SIG-M5 treated with dmso at 0.1 percent for 504 hours (cell line): ENCODE data around the gene PRELID1.
"Not testable (repeated sequence)": the region's sequence is repeated elsewhere in the genome, so short reads cannot be mapped to it uniquely, and the experiment has no call there.

ENCODE experiments used
- DNase-seq: peaks from one replicate; lab custom pipeline; 2025; ENCODE audit not compliant: unreplicated experiment; lab: John Stamatoyannopoulos, UW

The PRELID1 gene

DNA sequence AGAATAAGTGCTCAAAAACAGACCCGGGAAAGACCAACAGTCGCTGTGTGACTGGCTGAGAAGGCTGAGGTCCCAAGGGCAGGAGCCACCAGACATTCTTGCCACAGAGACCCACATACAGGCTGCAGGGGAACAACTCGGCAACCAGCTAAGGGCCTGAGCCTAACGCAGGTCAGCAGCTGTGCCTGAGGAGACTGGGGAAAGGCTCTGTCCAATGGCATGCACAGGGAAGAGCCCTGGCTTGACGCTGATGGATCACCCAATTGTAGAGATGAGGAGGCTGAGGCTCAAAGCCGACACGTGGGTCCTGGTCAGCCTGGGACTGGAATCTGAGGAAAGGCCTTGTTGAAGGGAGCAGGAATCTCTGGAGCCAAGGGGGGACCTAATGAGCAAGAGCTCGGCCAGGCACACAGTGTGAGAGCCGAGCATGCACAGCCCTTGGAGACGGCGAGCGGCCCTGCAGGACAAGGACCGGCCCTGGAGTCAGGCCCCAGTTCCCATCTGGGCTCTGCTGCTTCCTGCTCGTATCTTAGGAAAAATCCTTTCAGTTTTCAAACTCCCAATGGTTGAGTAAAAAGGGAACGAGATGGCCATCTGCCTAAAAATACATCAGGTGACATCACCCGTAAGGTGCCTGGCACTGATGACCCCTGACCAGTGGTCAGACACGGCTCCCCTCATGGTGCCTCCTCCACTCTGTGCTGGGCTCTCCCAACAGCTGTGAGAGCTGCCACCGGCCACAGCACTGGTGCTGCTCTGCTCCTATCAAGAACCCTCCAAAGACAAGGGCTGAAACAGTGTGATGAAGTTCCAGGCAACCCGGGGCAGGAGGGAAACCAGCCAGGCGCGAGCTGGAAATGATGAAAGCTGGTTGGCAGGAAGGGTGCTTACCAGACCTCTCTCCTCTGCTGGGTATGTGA, 31.4 kb downstream of the PRELID1 start:
- DNase-seq = no peak

DNA sequence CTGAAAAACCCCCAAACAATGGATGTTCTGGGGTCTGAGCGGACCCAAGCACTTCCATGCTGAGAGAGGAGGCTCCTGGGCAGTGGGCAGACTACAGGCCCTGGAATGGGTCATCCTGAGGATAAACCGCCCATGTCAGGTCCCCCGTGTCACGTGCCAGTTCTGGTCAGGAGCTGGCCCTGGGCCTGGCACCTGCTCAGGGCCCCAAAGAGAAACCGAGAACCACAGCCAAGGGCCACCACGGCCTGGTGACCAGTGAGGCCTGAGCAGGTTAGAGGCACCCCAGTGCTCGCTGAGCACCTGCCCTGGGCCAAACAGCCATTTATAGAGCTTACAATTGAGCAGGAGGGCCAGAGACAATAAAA, 32.1 kb downstream of the PRELID1 start:
- no peak for DNase-seq

DNA sequence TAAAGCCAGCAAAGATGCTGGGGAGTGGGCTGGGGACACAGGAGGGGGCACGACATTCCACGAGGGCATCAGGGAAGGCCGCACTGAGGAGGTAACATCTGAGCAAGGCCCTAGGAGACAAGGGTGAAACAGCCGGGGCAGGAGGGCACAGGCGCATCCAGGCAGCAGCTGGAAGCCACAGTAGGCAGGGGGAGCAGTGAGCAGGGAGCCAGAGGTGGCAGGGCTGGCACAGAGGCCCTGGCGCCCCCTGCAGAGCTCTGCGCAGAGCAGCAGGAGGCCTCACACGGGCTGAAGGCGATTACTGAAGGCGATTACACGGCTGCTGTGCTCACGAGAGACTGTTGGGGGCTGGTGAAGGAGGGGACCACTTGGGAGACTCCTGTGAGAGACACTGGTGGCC, 32.5 kb downstream of the PRELID1 start:
- no peak for DNase-seq

DNA sequence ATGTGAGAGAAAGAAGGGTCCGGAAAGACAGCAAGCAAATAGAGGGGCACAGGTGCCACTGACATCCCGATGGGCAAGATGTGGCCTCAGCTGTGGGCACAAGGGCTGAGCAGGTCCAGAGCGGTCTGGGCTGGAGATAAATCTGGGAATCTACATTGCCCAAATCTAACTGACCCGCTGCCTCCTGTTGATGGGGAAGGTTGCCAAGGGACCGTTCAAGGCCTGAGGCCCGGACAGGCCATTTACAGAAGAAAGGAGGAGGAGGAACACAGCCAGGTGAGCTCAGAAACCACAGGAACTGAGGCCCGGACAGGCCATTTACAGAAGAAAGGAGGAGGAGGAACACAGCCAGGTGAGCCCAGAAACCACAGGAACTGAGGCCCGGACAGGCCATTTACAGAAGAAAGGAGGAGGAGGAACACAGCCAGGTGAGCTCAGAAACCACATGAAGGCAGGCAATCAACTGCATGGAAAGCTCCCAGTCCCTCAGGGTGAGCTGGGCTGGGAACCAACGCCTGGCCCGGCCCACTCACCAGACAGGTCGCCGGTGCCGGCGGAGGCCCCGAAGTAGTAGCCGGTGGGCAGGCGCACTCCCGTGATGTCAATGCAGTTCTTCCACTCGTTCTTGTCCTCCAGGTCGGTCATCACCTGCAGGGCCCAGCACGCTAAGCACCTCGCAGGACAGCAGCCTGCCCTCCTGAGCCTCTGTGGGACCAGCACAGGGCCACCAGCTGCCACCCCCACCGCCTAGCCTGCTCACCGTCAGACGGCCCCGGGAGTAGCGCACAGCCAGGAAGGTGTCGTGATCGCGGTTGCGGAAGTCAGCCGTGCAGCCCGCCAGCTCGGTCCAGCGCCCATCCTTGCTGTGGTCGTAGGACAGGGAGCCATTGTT, 33.2 kb downstream of the PRELID1 start:
- DNase-seq = no peak

DNA sequence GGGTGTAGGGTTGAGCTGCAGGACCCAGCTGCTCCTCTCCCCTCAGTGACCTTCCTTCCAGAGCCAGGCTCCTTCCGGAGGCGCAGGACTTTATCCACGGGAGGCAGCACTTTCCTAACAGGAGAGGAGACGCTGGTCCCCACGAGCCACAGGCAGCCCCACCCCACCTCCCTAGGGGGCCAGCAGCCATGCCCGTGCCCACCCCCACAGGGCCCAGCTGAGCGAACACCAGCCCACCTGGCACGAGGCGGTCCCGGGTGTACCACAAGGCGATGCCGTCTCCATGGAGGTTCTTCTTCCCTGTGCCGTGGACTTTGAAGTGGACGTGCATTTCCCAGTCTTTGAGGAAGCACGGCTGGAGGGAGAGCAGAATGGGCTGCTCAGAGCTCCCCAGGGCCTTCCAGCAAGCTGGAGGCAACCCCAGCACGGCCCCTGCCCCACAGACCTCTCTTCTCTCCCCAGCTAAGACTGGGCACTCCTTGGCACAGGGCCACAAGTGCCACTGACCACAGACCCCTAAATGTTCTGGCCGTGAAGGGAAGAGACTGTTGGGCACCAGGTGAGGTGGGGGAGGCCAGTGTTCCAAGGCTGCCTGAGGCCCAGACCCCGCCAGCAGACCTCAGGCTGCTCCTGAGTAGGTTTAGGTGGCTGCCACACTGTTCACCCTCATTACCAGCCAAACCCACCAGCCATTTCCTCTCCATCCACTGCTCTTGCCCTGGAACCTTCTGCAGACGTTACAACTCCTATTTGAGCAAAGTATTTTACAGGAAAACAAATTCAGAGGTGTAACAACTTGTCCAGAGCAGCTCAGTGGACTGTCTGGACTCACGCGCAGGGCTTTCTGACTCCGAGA, 34.9 kb downstream of the PRELID1 start:
- DNase-seq = no peak

DNA sequence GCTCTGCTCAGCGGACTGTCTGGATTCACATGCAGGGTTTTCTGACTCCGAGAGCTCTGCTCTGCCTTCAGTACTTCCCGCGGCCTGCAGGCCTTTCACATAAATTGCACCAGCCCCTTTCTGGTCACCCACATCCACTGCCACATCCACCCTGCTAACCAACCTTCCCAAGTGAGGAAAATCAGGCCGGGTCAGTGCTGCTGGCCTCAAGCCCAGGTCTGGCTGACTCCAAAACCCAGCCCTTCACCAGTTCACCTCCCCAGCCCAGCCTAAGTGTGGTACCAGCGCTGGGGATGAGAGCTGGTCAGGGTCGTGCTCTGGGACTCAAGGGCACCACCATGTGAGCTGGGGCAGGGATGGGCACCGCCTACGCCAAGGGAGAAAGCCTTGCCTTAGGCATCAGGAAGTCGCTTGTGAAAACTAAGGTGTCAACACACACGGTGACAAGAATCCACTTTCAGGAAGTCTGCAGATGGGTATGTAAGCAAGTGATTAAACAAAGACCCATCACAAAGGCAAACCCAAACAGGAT, 35.6 kb downstream of the PRELID1 start:
- DNase-seq = peak; percentile 26

DNA sequence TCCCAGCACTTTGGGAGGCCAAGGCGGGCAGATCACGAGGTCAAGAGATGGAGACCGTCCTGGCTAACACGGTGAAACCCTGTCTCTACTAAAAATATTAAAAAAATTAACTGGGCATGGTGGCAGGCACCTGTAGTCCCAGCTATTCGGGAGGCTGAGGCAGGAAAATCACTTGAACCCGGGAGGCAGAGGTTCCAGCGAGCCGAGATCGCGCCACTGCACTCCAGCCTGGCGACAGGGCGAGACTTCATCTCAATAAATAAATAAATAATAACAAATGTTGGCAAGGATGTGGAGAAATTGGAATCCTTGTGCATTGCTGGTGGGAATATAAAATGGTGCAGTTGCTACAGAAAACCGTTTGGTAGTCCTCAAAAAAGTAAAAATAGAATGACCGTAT, 39.4 kb downstream of the PRELID1 start:
- DNase-seq = not testable (repeated sequence)

DNA sequence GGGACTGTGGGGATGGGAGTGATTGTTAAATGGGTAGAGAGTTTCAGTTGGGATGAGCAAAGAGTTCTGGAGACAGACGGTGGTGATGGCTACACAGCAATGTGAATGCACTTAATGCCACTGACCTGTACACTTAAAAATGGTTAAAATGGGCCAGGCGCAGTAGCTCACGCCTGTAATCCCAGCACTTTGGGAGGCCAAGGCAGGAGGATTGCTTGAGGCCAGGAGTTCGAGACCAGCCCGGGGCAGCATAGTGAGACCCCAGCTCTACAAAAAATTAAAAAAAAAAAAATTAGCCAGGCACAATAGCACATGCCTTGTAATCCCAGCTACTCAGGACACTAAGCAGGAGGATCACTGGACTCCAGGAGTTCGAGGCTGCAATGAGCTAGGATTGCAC, 40.2 kb downstream of the PRELID1 start:
- DNase-seq = no peak

DNA sequence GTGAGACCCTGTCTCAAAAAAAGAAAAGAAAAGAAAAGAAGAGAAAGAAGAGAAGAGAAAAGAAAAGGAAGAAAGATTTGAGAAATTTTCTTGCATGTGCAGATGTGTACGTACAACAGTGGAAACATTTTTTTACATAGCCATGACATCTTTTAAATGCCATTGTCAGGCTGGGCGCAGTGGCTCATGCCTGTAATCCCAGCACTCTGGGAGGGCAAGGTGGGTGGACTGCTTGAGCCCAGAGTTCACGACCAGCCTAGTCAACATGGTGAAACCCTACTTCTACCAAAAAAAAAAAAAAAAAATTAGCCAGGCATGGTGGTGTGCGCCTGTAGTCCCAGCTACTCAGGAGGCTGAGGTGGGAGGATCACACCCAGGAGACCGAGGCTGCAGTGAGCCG, 41.3 kb downstream of the PRELID1 start:
- no peak for DNase-seq

DNA sequence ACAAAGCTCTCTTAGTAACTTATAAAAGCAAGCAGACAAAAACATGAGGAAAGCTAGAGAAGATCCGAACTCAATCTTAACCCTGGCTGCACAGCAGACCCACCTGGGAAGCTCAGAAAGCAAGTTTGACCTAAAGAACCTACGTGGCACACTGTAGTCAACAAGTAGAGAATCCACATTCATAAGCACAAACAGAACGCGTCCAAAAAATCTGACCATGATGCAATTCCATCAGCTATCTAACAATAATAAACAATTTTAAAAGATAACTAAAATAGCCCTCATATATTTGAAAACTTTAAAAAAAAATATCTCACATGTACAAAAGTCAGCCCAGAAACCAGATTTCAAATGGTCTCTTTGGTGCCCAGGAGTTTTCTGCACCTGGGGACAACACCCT, 43.2 kb downstream of the PRELID1 start:
- no peak for DNase-seq

DNA sequence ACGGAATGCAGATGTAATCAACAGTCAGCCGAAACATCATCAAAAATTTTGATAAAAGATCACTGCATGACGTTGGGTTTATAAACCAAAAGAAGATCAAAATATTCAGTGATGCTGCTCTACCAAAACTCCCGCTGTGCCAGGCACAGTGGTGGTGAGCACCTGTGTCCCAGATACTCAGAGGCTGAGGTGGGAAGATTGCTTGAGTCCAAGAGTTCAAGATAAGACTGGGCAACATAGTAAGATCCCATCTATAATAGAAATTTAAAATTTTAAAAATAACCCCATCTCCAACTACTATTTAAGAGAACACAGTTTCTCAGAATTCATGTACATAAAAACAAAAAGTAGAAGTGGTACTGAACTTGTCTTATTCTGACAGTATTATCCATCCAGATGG, 44.1 kb downstream of the PRELID1 start:
- no peak for DNase-seq

DNA sequence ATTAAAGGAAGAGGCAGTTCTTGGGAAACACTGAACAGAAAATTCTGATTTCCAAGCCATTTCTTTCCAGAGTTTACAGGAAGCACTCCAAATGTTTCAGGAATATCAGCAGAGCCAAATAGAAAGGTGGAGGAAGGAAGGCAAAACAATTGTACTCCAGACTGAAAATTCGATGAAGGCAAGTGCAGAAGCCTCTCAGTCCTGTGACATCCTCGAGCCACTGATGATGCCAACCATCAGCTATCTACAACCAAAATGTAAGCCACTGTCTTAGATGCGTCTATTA, 45.7 kb downstream of the PRELID1 start:
- no peak for DNase-seq

DNA sequence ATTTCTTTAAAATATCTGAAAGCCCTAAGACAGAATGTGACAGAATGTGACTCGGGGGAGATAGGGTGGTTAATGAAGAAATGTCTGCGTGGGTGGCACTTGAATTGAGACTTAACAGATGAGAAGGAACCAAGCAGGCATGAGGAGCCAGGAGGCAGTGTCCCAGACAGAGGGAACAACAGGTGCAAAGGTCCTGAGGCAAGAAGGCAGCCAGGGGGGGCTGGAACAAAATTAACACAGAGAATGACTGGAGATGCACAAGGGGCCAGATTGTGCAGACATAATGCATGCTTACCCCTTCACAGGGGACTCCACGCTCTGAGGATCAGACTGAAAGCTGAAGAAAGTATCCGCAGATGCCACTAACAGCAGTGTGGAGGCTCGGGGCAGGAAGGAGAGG, 46.2 kb downstream of the PRELID1 start:
- no peak for DNase-seq

DNA sequence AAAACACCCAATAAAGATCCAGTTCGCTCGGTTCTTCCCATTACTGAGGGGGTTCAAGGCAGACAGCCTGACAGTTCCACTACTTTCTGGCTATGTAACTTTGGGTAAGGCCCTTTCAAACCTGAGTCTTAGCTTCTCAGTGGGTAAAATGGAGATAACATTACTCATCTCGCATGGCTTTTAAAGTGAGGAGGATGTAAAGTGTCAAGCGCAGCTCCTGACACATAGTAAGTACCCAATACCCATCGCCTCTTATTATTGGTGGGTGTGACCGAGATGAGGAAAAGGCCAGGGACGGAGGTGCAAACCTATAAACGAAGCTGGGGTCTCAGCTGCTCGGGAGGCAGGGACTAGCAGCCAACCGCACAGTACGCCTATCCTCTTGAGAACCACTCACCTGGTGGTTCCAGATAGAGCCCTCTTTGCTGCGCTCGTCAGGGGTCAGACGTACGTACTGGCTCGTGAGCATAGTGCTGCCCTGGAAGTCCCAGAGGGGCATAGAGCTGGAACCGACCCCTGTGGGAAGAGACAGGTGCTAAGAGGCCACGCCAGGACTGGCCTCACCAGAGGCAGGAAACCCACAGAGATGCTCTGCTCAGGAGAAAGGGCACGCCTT, 47.3 kb downstream of the PRELID1 start:
- DNase-seq = no peak

DNA sequence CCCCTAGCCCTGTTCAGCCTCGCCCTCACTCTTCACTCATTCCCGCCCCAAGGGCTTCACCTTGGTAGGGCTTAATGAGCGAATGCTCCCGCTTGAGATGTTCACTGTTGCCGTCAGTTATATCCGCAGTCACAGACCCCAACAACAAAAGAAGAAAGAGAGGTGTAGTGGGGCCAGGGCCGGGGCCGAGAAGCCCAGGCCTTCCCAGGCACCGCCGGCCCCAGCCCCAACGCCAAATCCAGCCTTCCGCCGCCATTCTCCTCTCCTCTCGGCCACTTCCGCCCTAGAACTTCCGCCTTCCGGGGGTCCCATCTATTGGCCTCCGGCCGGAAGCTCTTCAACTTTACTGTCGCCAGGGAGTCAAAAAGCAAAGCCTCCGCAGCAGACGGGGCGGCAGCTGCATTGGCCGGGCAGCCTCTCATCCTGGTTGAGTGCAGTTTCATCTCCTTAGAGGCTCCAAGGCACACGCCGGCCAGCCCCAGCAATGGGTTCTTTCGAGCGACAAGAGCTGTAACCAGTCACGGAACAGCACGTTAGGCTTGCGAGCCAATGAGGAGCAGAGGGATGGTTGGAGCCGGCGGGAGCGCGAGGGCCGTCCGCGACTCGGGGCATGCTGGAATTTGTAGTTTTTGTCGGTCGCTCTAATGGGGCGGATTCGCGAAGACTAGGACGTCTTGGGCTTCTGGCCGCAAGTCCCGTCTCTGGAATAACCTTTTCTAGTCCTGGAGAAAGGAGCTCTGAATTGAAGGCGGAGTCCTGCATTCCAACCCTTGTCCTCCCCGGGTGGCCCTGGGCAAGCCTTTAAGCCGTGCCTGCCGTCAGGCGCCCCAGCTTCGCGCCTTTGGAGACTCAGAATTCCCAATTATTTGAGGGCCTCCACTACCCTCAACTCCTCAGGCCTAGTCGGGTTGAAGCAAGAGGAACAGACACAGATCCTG, 48.1 kb downstream of the PRELID1 start, which contains the start of gene LMAN2:
TSS of gene LMAN2 (minus strand) at position 277 of the 938 bp plus-strand sequence. CDS start at position 256, 21 bp downstream.
- peak; percentile 96 for DNase-seq

DNA sequence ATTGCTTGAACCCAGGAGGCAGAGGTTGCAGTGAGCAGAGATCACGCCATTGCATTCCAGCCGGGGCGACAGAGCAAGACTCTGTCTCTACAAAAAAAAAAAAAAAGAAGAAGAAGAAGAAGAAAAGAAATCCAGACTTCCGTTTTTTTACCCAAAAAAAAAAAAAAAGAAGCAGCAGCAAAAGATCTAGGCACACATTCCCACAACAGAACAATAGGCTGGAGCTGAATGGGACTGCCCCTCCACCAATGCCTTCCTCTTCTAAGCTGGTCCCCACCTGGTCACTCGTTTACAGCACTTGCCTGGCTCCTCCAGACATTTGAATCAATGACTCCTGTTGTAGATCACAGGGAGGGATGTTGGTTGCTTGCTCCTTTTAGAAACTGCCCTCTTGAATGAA, 49.5 kb downstream of the PRELID1 start:
- peak; percentile 20 for DNase-seq

DNA sequence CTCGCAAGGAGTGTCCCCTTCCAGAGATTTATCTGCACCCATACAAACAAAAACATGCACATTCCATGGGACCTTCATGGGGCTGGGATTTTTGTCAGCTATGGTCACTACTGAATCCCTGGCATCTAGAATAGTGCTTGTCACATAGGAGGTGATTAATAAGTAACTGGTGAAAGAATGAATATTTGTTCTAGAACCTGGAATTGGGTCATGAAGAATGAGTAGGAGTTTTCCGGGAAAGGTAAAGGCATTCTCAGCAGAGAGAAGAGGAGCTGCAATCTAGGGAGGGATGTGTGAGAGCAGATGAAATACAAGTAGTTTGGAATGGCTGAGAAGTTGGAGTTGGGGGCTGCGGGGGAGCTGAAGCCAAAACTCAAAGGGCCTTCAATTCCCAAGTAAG, 50.7 kb downstream of the PRELID1 start:
- no peak for DNase-seq

DNA sequence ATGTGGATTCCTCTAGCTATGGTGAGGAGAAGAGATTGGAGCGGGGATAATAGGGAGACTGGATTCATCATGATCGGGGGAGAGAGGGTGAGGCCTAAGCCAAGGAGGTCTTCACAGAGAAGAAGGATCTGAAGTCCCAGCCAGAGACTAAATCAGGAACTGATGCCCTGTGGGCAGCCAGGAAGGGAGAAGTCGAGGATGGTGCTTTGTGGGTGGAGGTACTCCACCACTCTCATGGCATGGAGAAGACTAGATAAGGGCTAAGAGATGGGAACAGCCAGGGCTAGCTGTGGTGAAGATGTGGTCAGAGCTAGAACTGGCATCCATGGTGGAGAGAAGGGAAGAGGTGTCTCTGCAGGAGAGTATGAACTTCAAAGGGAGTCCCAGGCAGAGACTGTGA, 51.1 kb downstream of the PRELID1 start:
- DNase-seq = no peak

DNA sequence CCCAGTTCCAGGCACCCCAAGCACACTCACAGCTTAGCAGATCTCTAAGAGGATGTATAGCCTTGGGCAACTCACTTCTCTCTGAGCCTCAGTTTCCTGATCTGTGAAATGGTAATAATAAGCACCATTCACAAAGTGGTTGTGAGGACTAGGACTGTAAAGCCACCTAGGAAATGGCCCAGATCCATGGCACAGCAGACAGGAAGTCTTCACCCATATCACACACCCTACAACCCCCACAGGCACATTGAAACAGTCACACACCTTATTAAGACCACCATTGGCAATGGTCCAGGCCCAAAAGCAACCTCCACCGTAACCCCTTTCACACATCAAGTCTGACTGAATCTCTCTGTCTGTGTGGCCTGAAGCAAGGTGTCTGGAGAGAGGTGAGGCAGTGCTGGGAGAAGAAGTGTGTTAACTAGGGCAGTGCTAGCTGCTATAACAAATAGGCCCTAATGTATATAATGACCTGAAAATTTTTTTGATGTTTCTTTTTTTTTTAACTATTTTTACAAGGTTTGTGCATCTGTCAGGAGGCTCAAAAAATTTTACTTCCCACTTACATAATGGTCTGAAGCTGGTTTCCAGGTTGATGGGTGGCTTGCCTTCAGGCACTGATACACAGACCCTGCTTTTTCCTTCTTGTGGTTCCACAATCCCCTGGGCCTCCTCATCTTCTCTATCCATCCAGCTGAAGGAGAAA, 51.7 kb downstream of the PRELID1 start:
- no peak for DNase-seq
